HG03280 (cell line): ENCODE measurements around the gene RAB29.
"Not testable (repeated sequence)": the region's sequence is repeated elsewhere in the genome, so short reads cannot be mapped to it uniquely, and the experiment has no call there.

Source experiments
- ATAC-seq: cut with Tn5 transposase; IDR thresholded peaks from one replicate; pipeline ENCODE4 v1.9.1; 2021; ENCODE audit warnings: mild to moderate bottlenecking, moderate library complexity; ENCODE audit not compliant: unreplicated experiment

Gene RAB29

DNA sequence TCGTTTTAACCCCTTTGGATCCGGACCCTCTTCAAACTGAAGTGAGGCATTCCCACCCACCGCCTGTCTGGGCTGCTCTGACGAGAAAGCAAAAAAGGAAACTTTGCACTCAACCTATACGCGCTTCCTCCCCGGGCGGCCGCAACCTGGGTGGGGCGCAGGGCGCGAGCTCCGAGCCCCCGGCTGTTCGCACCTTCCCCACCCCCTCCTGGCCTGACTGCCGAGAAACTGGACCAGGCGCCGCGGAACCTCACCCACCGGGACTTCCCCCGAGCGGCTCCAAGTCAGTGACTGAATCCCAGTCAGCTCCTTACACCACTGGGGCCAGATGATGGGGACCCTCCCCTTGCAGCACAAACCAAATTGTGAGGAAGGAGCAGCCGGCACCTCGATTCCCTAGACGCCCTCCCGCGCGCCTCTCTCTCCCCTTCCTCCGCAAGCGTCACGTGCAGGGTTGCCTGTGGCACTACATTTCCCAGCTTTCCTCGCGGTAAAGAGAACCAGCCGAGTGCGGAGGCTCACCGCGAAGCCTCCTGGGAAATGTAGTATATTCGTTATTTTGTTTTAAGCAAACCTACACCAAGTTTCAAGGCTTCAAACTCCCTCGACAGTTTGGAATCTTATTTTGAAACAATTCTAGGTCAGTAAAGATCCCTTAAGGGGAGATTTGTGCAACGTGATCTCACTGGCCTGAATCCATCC lies at the start of gene RAB29:
RAB29 (minus strand) TSS at position 468 of the 702 bp plus-strand sequence. CDS start 526 bp downstream, outside the sequence.
- ATAC-seq: peak; percentile 86

- ATAC-seq: no peak
Observed at GRCh38 chr1:205824180-205824579, 48.9 kb upstream of the RAB29 start.

DNA sequence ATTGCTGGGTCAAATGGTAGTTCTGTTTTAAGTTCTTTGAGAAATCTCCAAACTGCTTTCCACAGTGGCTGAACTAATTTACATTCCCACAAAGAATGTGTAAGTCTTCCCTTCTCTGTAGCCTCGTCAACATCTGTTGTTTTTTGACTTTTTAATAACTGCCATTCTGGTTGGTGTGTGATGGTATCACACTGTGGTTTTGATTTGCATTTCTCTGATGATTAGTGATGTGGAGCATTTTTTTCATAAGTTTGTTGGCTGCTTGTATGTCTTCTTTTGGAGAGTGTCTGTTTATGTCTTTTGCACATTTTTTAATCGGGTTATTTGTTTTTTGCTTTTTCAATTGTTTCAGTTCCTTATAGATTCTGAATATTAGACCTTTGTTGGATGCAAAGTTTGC lies 48.0 kb upstream of the RAB29 start:
- not testable (repeated sequence) for ATAC-seq

DNA sequence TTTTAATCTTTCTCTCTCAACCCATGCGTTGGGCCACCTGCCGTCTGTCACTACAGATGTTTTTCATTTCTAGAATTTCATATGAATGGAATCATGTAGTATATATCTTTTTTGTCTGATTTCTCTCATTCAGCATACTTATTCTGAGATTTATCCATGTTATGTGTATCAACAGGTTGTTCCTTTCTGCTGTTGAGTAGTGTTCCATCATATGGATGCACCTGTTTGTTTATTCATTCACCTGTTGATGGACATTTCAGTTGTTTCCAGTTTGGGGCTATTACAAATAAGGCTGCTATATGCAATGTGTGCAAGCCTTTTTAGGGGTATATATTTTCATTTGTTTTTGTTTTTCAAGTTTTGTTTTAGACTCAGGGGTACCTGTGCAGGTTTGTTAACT lies 47.1 kb upstream of the RAB29 start:
- no peak for ATAC-seq

DNA sequence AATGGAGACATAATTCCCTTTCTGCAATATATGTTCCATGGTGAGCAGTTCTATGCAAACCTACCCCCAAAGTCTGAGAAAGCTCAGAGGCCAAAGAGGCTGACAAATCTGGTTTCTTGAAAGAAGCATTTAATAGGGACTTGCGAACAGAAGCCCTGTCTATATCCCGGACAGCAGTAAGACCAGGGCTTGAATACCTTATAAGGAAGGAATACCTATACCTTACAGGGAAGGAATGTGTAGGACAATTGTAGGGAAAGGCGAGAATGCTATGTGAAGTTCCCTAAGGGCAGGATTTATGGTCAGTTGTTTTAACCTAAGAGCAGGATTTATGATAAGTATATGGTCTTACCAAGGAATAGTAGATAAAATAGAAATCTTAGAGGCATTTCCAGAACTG lies 42.7 kb upstream of the RAB29 start:
- no peak for ATAC-seq

DNA sequence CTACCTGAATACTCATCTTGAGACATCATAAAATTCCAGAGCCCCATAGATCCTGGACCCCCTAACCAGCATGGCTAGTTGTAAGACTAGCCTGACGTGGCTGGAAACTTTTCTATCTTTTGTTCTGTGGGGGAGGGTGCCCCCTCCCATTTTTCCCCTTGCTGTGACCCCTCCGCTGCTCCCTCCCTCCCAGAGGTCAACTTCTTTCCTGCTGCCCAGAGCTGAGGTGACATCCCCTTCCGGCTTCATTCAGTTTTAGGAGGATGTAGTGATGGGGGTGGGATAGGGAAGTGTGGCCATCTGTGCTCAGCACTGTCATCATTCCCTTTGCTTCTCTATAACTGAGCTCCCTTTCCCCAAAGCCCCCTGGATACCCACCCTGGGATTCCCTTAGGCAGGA lies 42.1 kb upstream of the RAB29 start:
- ATAC-seq: no peak

DNA sequence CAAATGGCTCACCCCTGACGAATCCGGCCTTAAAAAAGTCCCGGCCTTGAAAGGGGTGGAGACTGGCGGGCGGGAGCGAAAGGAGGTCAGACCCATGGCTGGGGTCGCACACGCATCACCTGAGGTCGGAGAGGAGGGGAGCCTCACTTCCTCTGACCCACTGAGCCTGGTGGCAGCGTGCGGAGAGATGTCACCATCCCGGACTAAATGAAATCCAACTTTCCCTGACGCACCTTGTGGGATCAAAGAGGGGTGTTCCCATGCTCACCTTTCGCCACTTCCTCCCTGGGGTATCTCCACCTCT lies 38.4 kb upstream of the RAB29 start:
- no peak for ATAC-seq

DNA sequence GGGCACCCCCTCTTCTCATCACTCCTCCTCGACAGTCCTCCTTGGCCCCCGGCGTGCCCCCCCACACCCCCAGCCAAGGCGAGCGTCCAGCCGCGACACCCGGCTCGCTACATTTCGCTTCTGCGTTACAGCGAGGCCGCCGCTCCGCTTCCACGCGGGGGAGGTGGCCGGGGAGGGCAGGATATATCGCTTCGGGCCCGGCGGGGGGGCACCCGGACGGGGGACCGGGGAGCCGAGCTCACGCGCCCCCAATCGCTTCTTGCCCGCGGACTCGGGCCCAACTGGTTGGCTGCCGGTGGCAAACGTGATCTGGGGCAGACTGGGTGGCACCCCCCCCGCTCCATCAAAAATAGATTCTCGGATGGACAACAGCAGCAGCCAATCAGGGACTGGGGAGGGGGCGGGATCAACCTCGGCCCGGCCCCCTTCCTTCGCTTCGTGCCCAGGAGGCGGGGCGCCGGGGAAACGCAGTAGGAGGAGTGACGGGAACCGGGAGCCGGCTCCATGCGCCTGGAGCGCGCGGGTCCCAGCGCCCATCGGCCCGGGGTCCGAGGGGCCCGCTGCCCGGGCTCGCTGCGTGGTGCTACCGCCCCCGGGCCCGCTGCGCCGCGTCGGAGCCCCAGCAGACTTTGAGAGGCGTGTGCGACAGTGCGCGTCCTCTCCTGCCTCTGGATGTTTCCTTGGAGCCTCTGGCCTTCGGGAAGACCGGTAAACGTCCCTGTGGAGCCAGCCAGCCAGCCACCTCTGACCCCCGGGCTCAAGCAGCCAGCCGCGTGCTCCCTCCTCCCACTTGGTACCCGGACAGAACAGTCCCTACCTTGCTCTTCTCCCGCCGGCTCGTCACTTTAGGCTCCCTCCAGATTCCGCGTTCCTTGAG lies 37.8 kb upstream of the RAB29 start, which contains the start of gene SLC41A1:
SLC41A1 (minus strand) TSS at position 321 of the 877 bp plus-strand sequence. CDS start 2,757 bp downstream, outside the sequence.
- ATAC-seq: peak; percentile 85

GRCh38 chr1:205812271-205812877 lies 37.1 kb upstream of the RAB29 start:
- no peak for ATAC-seq

DNA sequence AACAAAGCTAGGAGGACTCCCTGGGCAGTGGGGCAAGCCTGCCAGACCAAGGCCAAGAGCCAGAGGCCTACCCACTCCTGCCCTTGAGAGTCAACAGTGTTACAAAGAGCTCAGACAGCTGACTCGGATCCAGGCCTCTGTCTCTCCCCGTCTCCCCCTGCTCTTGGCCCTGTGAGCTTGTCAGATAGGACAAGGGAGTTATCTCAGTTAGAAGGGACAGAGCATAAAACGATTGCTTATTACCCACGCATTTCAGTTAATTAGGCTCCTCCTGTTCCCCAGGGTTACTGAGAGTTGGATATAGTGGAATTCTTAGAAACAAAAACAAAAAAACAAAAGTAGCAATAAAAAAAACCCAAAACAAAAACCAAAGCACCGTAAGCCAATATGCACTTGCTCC lies 36.4 kb upstream of the RAB29 start:
- no peak for ATAC-seq

DNA sequence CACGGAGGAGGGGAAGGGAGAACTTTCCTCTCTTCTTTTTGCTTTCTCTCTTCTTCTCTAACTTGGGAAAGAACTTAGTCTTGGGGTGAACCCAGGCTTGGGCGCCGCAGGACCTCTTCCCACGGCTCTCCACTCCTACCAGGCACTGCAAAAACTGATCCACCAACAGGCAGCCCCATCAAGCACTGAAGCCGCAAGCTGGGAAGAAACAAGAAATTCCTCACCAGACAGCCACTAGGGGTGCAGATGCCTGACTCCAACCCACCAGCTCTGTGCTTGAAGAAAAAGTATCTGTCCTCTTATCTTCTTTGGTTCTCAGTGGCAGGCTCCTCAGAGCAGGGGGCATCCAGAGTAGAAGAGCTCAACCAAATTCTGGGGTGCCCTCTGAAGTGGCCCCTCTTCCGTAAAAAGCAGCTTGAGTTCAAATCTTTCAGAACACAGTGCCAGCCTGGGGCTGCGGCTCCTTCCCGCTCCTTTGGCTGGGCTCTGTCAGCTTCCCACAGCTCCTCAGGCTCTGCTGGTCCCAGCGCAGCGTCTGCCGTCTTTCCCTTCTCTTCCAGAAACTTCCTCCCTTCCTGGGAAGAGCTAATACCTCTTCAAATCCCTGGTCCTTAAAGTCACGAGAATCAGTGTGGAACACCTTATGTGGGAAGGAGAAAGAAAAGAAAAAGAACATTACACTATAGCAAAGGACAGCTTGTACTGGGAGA lies 35.3 kb upstream of the RAB29 start:
- no peak for ATAC-seq

DNA sequence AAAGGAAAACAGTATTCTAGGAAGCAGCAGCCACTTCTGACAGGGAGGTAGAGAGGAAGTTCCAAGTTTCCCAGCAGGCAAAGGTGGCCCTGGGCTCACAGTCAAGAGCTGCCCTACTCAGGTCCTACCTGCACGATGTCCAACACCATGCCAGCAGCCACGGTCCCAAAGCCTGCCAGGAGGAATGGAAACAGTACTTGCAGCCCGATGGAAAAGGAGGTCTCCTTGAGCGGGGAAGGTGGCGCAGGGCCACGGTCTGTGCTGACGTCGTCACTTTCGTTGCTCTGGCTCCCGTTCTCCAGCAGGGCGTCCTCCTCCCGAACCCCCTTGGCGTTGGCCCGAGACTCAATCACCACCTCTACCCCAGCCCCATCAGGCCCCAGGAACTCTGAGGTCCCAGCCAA lies 34.7 kb upstream of the RAB29 start:
- no peak for ATAC-seq

DNA sequence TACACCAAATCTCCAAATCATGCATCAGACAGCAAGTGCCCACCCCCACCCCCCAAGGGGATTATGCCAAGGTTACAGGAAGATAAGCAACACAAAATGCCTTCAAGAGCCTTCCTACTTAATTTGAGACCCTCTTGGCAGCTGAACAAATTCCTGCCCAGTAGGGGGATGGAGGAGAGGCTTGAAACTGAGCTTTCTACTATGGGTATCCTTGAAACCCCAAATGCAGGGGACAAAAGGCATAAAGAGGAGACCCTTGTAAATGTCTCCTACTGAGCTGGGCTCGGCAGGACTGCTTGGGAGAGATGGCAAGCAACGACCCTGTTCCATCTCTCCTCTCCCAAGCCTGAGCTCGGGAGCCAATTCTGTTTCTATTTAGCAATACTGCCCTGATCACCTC lies 34.2 kb upstream of the RAB29 start:
- ATAC-seq: no peak

GRCh38 chr1:205805082-205805711 lies 29.9 kb upstream of the RAB29 start:
- ATAC-seq: no peak

DNA sequence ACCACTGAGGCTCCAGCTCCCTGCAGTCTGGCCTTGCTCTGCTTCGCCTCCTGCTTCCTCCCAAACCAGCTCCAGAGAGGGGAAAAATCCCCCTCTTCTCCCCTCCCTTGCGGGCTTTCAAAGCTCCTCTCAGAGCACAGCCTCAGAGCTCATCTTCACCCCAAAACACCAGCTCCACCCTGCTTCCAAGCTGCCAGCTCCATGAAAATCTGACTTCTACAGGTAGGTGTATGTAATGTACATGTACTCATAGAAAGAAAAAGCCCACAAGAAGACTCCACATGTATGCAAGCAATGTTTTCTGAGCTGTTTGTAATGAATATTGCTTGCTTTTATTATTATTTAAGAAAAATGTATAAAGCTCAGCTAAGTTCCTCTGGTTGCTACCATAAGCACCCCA lies 29.3 kb upstream of the RAB29 start:
- no peak for ATAC-seq

DNA sequence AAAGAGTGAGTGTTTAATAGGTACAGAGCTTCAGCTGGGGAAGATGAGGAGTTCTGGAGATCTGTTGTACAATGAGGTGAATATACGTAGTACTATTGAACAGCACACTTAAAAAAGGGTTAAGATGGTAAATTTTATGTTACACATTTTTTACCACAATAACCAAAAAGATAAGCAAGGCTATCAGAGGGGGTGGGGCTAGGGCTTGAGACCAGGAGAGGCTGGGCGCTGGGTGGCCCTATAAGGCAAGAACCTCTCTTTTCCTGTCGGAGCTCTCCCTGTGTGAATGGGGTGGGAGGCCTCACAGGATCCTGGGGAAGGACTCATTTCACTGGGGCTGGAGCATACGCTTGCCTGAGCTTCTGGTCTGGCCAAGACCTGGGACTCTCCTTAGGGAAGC lies 28.7 kb upstream of the RAB29 start:
- ATAC-seq: no peak

- no peak for ATAC-seq
Observed at GRCh38 chr1:205802060-205802459, 26.8 kb upstream of the RAB29 start.

DNA sequence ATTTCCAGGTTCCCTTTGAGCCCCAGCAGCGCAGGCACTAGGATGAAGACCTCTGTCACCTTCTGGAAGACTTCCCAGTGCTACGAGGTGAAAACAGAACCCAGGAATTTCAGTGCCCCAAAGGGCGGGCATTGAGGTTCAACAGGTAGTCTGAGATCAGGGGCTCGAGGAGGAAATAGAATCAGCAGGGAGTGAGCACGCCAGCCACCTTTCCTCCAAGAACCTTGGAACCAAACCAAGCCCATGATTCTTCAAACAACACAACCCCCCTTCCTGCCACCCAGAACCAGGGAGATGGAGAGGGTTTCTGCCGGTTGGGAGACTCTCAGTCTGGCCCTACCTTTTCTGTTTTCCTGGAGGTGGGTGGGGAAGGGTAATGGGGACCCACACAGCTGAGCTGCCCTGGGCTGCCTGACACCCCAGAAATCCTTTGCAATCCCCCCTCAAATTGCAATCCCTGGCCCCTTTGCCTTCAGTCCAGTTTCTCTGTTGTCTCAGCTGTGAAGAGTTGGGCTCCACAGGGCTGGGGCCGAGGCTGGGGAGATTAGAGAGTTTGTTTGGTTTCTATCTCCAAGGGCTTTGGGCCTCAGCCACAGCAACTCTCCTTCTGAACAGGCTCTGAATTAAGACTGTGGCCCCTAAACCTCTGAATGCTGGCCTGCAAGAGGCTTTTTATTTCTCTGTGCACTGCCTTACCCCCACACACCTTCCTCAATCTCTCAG lies 25.9 kb upstream of the RAB29 start:
- ATAC-seq: no peak

DNA sequence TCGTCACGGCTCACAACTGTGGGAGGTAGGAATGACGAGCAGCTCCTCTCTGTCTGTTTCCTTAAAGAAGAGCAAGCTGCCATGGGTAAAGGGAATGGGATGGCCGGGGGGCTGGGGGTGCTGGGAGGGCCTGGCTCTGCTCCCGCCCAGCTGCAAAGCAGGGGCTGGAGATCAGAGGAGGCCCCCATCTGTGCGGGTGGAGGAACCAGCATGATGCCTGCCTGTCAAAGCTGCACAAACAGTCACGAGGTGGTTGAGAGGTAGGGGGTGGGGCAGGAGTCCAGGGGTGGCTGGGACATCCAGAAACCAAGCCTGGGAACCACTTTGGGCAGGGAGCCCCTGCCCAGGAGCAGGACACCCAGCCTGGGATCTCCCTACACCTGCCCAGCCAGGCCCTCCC lies 25.1 kb upstream of the RAB29 start:
- ATAC-seq: no peak

GRCh38 chr1:205798577-205798976 lies 23.3 kb upstream of the RAB29 start:
- no peak for ATAC-seq
